ENCODE data around the gene LARGE2.
A peak's percentile ranks its signal among the peaks of the same experiment; 100 is the strongest.
"Not testable (repeated sequence)": the region's sequence is repeated elsewhere in the genome, so short reads cannot be mapped to it uniquely, and the experiment has no call there.

LARGE2 gene

GRCh38 chr11:45905095-45905494, 17.4 kb upstream of the LARGE2 start:
- Histone ChIP-seq H3K27ac (ENCODE audit: low read depth, low read length) (no peak overlapping the region), H3K9ac (ENCODE audit: low read depth in 1 of 2, low read length in 2 of 2) (no peak overlapping the region), H3K27me3 (ENCODE audit: control insufficient read depth in 1 of 2, insufficient read depth in 2 of 2, low read length in 2 of 2) (peaks cover 8 to 13% of the 10 kb centered on the region in 2 donors), H3K4me1 (ENCODE audit: control insufficient read depth in 1 of 2, insufficient read depth in 2 of 2, low read length in 2 of 2) (peaks cover 21 to 31% of the 10 kb centered on the region in 2 donors), H3K36me3 (ENCODE audit: control insufficient read depth in 1 of 2, insufficient read depth in 2 of 2, low read length in 2 of 2) (peaks cover 0 to 10% of the 10 kb centered on the region in 2 donors), H3K4me3 (ENCODE audit: low read depth in 1 of 2, low read length in 2 of 2) (no peak overlapping the region), H3K9me3 (ENCODE audit: control insufficient read depth in 1 of 2, low read length in 2 of 2) (no peaks in the 10 kb centered on the region)

GRCh38 chr11:45905576-45905975, 16.9 kb upstream of the LARGE2 start:
- peaks cover 5 to 10% of the 10 kb centered on the region in 2 donors for H3K27me3 ChIP-seq (ENCODE audit: control insufficient read depth in 1 of 2, insufficient read depth in 2 of 2, low read length in 2 of 2)
- not testable (repeated sequence) for H3K9me3 ChIP-seq (ENCODE audit: control insufficient read depth in 1 of 2, low read length in 2 of 2); H3K27ac ChIP-seq (ENCODE audit: low read depth, low read length); H3K4me3 ChIP-seq (ENCODE audit: low read depth in 1 of 2, low read length in 2 of 2); H3K9ac ChIP-seq (ENCODE audit: low read depth in 1 of 2, low read length in 2 of 2)
- peaks cover 0 to 15% of the 10 kb centered on the region in 2 donors for H3K36me3 ChIP-seq (ENCODE audit: control insufficient read depth in 1 of 2, insufficient read depth in 2 of 2, low read length in 2 of 2)
- peaks cover 21 to 31% of the 10 kb centered on the region in 2 donors for H3K4me1 ChIP-seq (ENCODE audit: control insufficient read depth in 1 of 2, insufficient read depth in 2 of 2, low read length in 2 of 2)

GRCh38 chr11:45906096-45906682, 16.3 kb upstream of the LARGE2 start:
- Histone ChIP-seq H3K9ac (ENCODE audit: low read depth in 1 of 2, low read length in 2 of 2) (no peak overlapping the region), H3K9me3 (ENCODE audit: control insufficient read depth in 1 of 2, low read length in 2 of 2) (no peaks in the 10 kb centered on the region), H3K36me3 (ENCODE audit: control insufficient read depth in 1 of 2, insufficient read depth in 2 of 2, low read length in 2 of 2) (peaks cover 3 to 21% of the 10 kb centered on the region in 2 donors), H3K4me3 (ENCODE audit: low read depth in 1 of 2, low read length in 2 of 2) (peak overlapping the region in 1 of 2 donors; percentile 22), H3K27me3 (ENCODE audit: control insufficient read depth in 1 of 2, insufficient read depth in 2 of 2, low read length in 2 of 2) (peaks cover 0 to 4% of the 10 kb centered on the region in 2 donors), H3K27ac (ENCODE audit: low read depth, low read length) (no peak overlapping the region), H3K4me1 (ENCODE audit: control insufficient read depth in 1 of 2, insufficient read depth in 2 of 2, low read length in 2 of 2) (peaks cover 21 to 31% of the 10 kb centered on the region in 2 donors)

- peaks cover 21 to 31% of the 10 kb centered on the region in 2 donors for H3K4me1 ChIP-seq (ENCODE audit: control insufficient read depth in 1 of 2, insufficient read depth in 2 of 2, low read length in 2 of 2)
- H3K9ac ChIP-seq (ENCODE audit: low read depth in 1 of 2, low read length in 2 of 2) = no peak within 1 kb of the TSS
- peak within 1 kb of the TSS in 1 of 2 donors; percentile 22 for H3K4me3 ChIP-seq (ENCODE audit: low read depth in 1 of 2, low read length in 2 of 2)
- H3K27me3 ChIP-seq (ENCODE audit: control insufficient read depth in 1 of 2, insufficient read depth in 2 of 2, low read length in 2 of 2) = no peaks in the 10 kb centered on the region
- no peaks in the 10 kb centered on the region for H3K9me3 ChIP-seq (ENCODE audit: control insufficient read depth in 1 of 2, low read length in 2 of 2)
- peaks cover 5 to 27% of the 10 kb centered on the region in 2 donors for H3K36me3 ChIP-seq (ENCODE audit: control insufficient read depth in 1 of 2, insufficient read depth in 2 of 2, low read length in 2 of 2)
- no peak within 1 kb of the TSS for H3K27ac ChIP-seq (ENCODE audit: low read depth, low read length)
Measured at GRCh38 chr11:45906965-45907611, 15.4 kb upstream of the LARGE2 start, which contains the start of gene FREY1. Gene FREY1 (minus strand): TSS chr11:45907271. CDS start chr11:45907245, 26 bp downstream.

- Histone ChIP-seq H3K36me3 (ENCODE audit: control insufficient read depth in 1 of 2, insufficient read depth in 2 of 2, low read length in 2 of 2) (peaks cover 5 to 33% of the 10 kb centered on the region in 2 donors), H3K4me3 (ENCODE audit: low read depth in 1 of 2, low read length in 2 of 2) (no peak overlapping the region), H3K4me1 (ENCODE audit: control insufficient read depth in 1 of 2, insufficient read depth in 2 of 2, low read length in 2 of 2) (peaks cover 21 to 31% of the 10 kb centered on the region in 2 donors), H3K9ac (ENCODE audit: low read depth in 1 of 2, low read length in 2 of 2) (no peak overlapping the region), H3K9me3 (ENCODE audit: control insufficient read depth in 1 of 2, low read length in 2 of 2) (no peaks in the 10 kb centered on the region), H3K27me3 (ENCODE audit: control insufficient read depth in 1 of 2, insufficient read depth in 2 of 2, low read length in 2 of 2) (no peaks in the 10 kb centered on the region), H3K27ac (ENCODE audit: low read depth, low read length) (no peak overlapping the region)
Measured at GRCh38 chr11:45907911-45908370, 14.5 kb upstream of the LARGE2 start.

GRCh38 chr11:45909594-45910475, 12.6 kb upstream of the LARGE2 start:
- Histone ChIP-seq H3K9me3 (ENCODE audit: control insufficient read depth in 1 of 2, low read length in 2 of 2) (no peaks in the 10 kb centered on the region), H3K4me3 (ENCODE audit: low read depth in 1 of 2, low read length in 2 of 2) (no peak overlapping the region), H3K27me3 (ENCODE audit: control insufficient read depth in 1 of 2, insufficient read depth in 2 of 2, low read length in 2 of 2) (no peaks in the 10 kb centered on the region), H3K27ac (ENCODE audit: low read depth, low read length) (no peak overlapping the region), H3K4me1 (ENCODE audit: control insufficient read depth in 1 of 2, insufficient read depth in 2 of 2, low read length in 2 of 2) (peaks cover 12 to 21% of the 10 kb centered on the region in 2 donors), H3K36me3 (ENCODE audit: control insufficient read depth in 1 of 2, insufficient read depth in 2 of 2, low read length in 2 of 2) (peaks cover 19 to 52% of the 10 kb centered on the region in 2 donors), H3K9ac (ENCODE audit: low read depth in 1 of 2, low read length in 2 of 2) (no peak overlapping the region)

GRCh38 chr11:45910623-45911022, 11.8 kb upstream of the LARGE2 start:
- no peak overlapping the region for H3K9ac ChIP-seq (ENCODE audit: low read depth in 1 of 2, low read length in 2 of 2)
- H3K4me3 ChIP-seq (ENCODE audit: low read depth in 1 of 2, low read length in 2 of 2) = no peak overlapping the region
- no peaks in the 10 kb centered on the region for H3K27me3 ChIP-seq (ENCODE audit: control insufficient read depth in 1 of 2, insufficient read depth in 2 of 2, low read length in 2 of 2)
- H3K4me1 ChIP-seq (ENCODE audit: control insufficient read depth in 1 of 2, insufficient read depth in 2 of 2, low read length in 2 of 2) = peaks cover 9 to 13% of the 10 kb centered on the region in 2 donors
- H3K36me3 ChIP-seq (ENCODE audit: control insufficient read depth in 1 of 2, insufficient read depth in 2 of 2, low read length in 2 of 2) = peaks cover 27 to 60% of the 10 kb centered on the region in 2 donors
- H3K9me3 ChIP-seq (ENCODE audit: control insufficient read depth in 1 of 2, low read length in 2 of 2) = no peaks in the 10 kb centered on the region
- no peak overlapping the region for H3K27ac ChIP-seq (ENCODE audit: low read depth, low read length)

- H3K9me3 ChIP-seq (ENCODE audit: control insufficient read depth in 1 of 2, low read length in 2 of 2) = no peaks in the 10 kb centered on the region
- H3K4me1 ChIP-seq (ENCODE audit: control insufficient read depth in 1 of 2, insufficient read depth in 2 of 2, low read length in 2 of 2) = peaks cover 11 to 16% of the 10 kb centered on the region in 2 donors
- H3K36me3 ChIP-seq (ENCODE audit: control insufficient read depth in 1 of 2, insufficient read depth in 2 of 2, low read length in 2 of 2) = peaks cover 27 to 68% of the 10 kb centered on the region in 2 donors
- H3K9ac ChIP-seq (ENCODE audit: low read depth in 1 of 2, low read length in 2 of 2) = no peak overlapping the region
- no peak overlapping the region for H3K27ac ChIP-seq (ENCODE audit: low read depth, low read length)
- H3K27me3 ChIP-seq (ENCODE audit: control insufficient read depth in 1 of 2, insufficient read depth in 2 of 2, low read length in 2 of 2) = no peaks in the 10 kb centered on the region
- no peak overlapping the region for H3K4me3 ChIP-seq (ENCODE audit: low read depth in 1 of 2, low read length in 2 of 2)
Measured at GRCh38 chr11:45913514-45913913, 8.9 kb upstream of the LARGE2 start.

- H3K9me3 ChIP-seq (ENCODE audit: control insufficient read depth in 1 of 2, low read length in 2 of 2) = no peaks in the 10 kb centered on the region
- no peaks in the 10 kb centered on the region for H3K27me3 ChIP-seq (ENCODE audit: control insufficient read depth in 1 of 2, insufficient read depth in 2 of 2, low read length in 2 of 2)
- peaks cover 27 to 68% of the 10 kb centered on the region in 2 donors for H3K36me3 ChIP-seq (ENCODE audit: control insufficient read depth in 1 of 2, insufficient read depth in 2 of 2, low read length in 2 of 2)
- H3K9ac ChIP-seq (ENCODE audit: low read depth in 1 of 2, low read length in 2 of 2) = no peak overlapping the region
- peaks cover 15 to 16% of the 10 kb centered on the region in 2 donors for H3K4me1 ChIP-seq (ENCODE audit: control insufficient read depth in 1 of 2, insufficient read depth in 2 of 2, low read length in 2 of 2)
- H3K4me3 ChIP-seq (ENCODE audit: low read depth in 1 of 2, low read length in 2 of 2) = no peak overlapping the region
- no peak overlapping the region for H3K27ac ChIP-seq (ENCODE audit: low read depth, low read length)
Measured at GRCh38 chr11:45913942-45914635, 8.4 kb upstream of the LARGE2 start.
